Sigmoid colon (tissue), 4 donors: ENCODE measurements around the gene NBAS.

Experiments used
- CTCF ChIP-seq, 4 experiments: fragments of 450-650 bp in 3 of 4; fragments of 200-600 bp in 1 of 4; IDR thresholded peaks; one replicate each; pipeline ENCODE4 v1.5.1; 2016 to 2019; ENCODE audit warnings: antibody characterized with exemption in 4 of 4, mild to moderate bottlenecking in 3 of 4, moderate library complexity in 2 of 4
- EP300 ChIP-seq, 4 donors: sonication (generic); formaldehyde crosslinking; IDR thresholded peaks; one replicate each; pipeline ENCODE4 v1.6.1; 2017; ENCODE audit warnings: antibody characterized with exemption in 4 of 4
- POLR2A ChIP-seq, 2 donors: fragments of 450-650 bp; IDR thresholded peaks; one replicate each; pipeline ENCODE4 v1.6.1; 2016; ENCODE audit warnings: antibody characterized with exemption in 2 of 2, mild to moderate bottlenecking in 2 of 2, moderate library complexity in 2 of 2
- POLR2AphosphoS5 ChIP-seq, 4 donors: sonication (generic); formaldehyde crosslinking; IDR thresholded peaks; one replicate each; pipeline ENCODE4 v1.6.1; 2017; ENCODE audit warnings: antibody characterized with exemption in 4 of 4

- TF ChIP-seq CTCF (IDR thresholded peaks at IDR 0.05) (no peak), POLR2AphosphoS5 (IDR thresholded peaks at IDR 0.05) (no peak), EP300 (IDR thresholded peaks at IDR 0.05) (no peak), POLR2A (IDR thresholded peaks at IDR 0.05) (no peak)
These were observed 19.3 kb upstream of the NBAS start for GRCh38 chr2:15580451-15580850.
